Measurements from ENCODE around the gene GLUL. TPM values are rescaled to one million over a fixed set of nuclear protein-coding genes. Genes with fewer than 3 reads are reported as not detected.

The GLUL gene
- polyA plus RNA-seq, 3 donors: 506 to 1,423 (median 523) TPM

DNA sequence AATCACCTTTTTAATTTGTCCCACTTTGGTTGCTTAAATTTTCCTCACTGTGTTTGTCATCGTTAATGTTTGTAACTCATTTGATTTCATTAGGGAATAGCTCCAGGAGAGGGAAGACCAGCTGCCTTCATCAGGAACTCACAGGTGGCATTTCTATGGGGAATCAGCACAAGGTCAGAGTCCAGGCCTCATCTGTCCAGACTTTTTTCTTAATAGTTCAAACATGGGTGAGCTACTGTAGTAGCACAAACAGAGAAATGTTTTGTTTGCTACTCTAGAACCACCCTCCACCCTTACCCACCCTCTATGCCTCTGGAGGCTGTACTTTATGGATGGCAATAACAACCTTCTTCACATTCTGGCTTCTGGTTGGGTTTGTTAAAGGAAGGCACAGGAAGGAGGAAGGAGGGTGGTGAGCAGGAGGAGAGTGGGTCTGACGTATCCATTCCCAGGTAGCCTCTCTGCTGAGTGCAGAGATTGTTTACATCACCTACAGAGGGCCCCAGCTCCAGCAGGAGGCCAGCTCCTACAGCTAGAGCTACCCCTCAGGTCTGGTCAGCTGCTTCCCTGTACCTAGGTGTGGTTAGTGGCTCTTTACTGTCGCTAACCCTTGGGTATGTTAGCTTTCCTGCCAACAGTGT lies 17.0 kb upstream of the GLUL start:
- Histone ChIP-seq H3K9me3 (replicated peaks in 1 of 2; ENCODE audit: control insufficient read depth in 1 of 2, insufficient read depth in 1 of 2, low read length in 2 of 2) (peaks cover 3 to 6% of the 10 kb centered on the region in 2 donors), H3K79me2 (ENCODE audit: insufficient read depth, low read length) (no peaks in the 10 kb centered on the region), H3K9ac (ENCODE audit: insufficient read depth, low read length, poor library complexity, severe bottlenecking) (no peak overlapping the region), H3K4me2 (replicated peaks; ENCODE audit: extremely low read depth, low read length, poor library complexity, severe bottlenecking) (no peak overlapping the region), H3K4me3 (replicated peaks in 1 of 3; ENCODE audit: low read depth in 2 of 3, low read length in 3 of 3) (no peak overlapping the region), H2AFZ (ENCODE audit: insufficient read depth, low read depth, low read length, poor library complexity, severe bottlenecking) (no peak overlapping the region), H3K4me1 (ENCODE audit: control insufficient read depth in 1 of 2, insufficient read depth in 2 of 2, low read length in 2 of 2) (no peaks in the 10 kb centered on the region), H3K27me3 (ENCODE audit: control insufficient read depth in 2 of 2, insufficient read depth in 2 of 2, low read length in 2 of 2) (no peaks in the 10 kb centered on the region), H3K27ac (ENCODE audit: low read depth in 1 of 2, low read length in 2 of 2) (no peak overlapping the region), H4K20me1 (ENCODE audit: insufficient read depth, low read length) (no peaks in the 10 kb centered on the region), H3K36me3 (replicated peaks in 1 of 2; ENCODE audit: control insufficient read depth in 1 of 2, insufficient read depth in 2 of 2, low read length in 2 of 2) (no peaks in the 10 kb centered on the region)
- intact Hi-C loops (cut with micrococcal nuclease): no loop called here
- Mint-ChIP-seq H3K4me3 (no peak overlapping the region), H3K9me3 (peaks cover 4 to 11% (median 8%) of the 10 kb centered on the region in 7 donors), H3K36me3 (no peaks in the 10 kb centered on the region), H3K27me3 (ENCODE audit: low read depth in 3 of 3) (peaks cover 0 to 7% (median 7%) of the 10 kb centered on the region in 3 donors), H3K27ac (no peak overlapping the region), H3K4me1 (no peaks in the 10 kb centered on the region)
- 80% methylated on average over 1 of the region's 3 CpGs for WGBS (ENCODE audit: insufficient coverage)
- no peak for DNase-seq
- TF ChIP-seq CTCF (IDR thresholded peaks at IDR 0.05): no peak

GRCh38 chr1:182407724-182408123 lies 16.1 kb upstream of the GLUL start:
- H3K27ac ChIP-seq (ENCODE audit: low read depth in 1 of 2, low read length in 2 of 2): no peak overlapping the region
- no peak overlapping the region for H3K4me3 Mint-ChIP-seq
- no peak overlapping the region for H3K4me2 ChIP-seq (replicated peaks; ENCODE audit: extremely low read depth, low read length, poor library complexity, severe bottlenecking)
- no peak overlapping the region for H3K27ac Mint-ChIP-seq
- H3K9me3 Mint-ChIP-seq: peaks cover 4 to 11% (median 8%) of the 10 kb centered on the region in 7 donors
- H3K27me3 ChIP-seq (ENCODE audit: control insufficient read depth in 2 of 2, insufficient read depth in 2 of 2, low read length in 2 of 2): no peaks in the 10 kb centered on the region
- no peaks in the 10 kb centered on the region for H3K4me1 Mint-ChIP-seq
- WGBS (ENCODE audit: insufficient coverage): 62% methylated on average over 3 of the region's 3 CpGs
- H3K4me1 ChIP-seq (ENCODE audit: control insufficient read depth in 1 of 2, insufficient read depth in 2 of 2, low read length in 2 of 2): no peaks in the 10 kb centered on the region
- no peaks in the 10 kb centered on the region for H3K36me3 ChIP-seq (replicated peaks in 1 of 2; ENCODE audit: control insufficient read depth in 1 of 2, insufficient read depth in 2 of 2, low read length in 2 of 2)
- no peaks in the 10 kb centered on the region for H3K79me2 ChIP-seq (ENCODE audit: insufficient read depth, low read length)
- H3K36me3 Mint-ChIP-seq: no peaks in the 10 kb centered on the region
- TF ChIP-seq CTCF (IDR thresholded peaks at IDR 0.05): no peak
- H3K9ac ChIP-seq (ENCODE audit: insufficient read depth, low read length, poor library complexity, severe bottlenecking): no peak overlapping the region
- H3K9me3 ChIP-seq (replicated peaks in 1 of 2; ENCODE audit: control insufficient read depth in 1 of 2, insufficient read depth in 1 of 2, low read length in 2 of 2): peaks cover 3 to 6% of the 10 kb centered on the region in 2 donors
- no peak overlapping the region for H2AFZ ChIP-seq (ENCODE audit: insufficient read depth, low read depth, low read length, poor library complexity, severe bottlenecking)
- H3K4me3 ChIP-seq (replicated peaks in 1 of 3; ENCODE audit: low read depth in 2 of 3, low read length in 3 of 3): no peak overlapping the region
- intact Hi-C loops (cut with micrococcal nuclease): no loop called here
- peaks cover 0 to 7% (median 6%) of the 10 kb centered on the region in 3 donors for H3K27me3 Mint-ChIP-seq (ENCODE audit: low read depth in 3 of 3)
- DNase-seq: no peak
- no peaks in the 10 kb centered on the region for H4K20me1 ChIP-seq (ENCODE audit: insufficient read depth, low read length)

All from CD14-positive monocyte (primary cell).